Measurements from ENCODE around the gene ARHGEF2.

The ARHGEF2 gene

DNA sequence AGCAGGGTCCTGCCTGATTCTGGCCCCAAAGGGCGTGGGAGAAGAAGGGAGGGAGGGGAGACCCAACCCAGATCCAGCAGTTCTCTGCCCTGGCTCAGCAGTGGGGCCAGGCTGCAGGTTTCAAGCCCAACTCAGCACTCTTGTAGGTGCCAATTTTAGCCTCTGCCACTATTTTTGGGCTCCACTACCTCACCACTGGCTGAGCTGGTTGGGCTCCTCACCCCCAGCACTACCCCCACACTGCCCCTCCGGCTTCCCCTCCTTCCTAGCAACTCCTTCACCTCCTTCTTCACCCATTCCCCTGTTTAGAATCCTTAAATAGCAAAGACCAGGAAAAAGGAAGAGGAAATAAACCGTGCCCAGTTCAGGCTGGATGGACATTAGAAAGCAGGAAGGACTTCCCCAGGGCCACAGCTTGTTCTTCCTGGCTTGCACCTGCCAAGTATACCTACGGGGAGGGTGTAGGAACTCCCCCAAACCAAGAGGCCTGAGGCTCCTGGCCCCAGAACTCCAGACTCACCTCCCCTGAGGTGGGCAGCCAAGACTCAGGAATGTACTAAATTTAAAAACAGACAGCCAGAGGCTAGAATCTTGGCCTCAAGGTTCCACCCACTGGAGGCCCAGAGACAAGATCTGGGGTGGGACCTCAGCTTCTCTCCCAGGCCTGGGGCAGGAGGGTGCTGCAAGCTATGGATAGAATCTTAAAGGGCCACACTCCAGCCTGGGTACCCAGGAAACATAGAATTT lies 1.4 kb upstream of the ARHGEF2 start:
- Mint-ChIP-seq H3K36me3 (no peaks in the 10 kb centered on the region), H3K9me3 (ENCODE audit: low read depth) (no peaks in the 10 kb centered on the region), H3K27me3 (no peaks in the 10 kb centered on the region), H3K27ac (peak overlapping the region; percentile 95), H3K4me3 (peak overlapping the region; percentile 90), H3K4me1 (ENCODE audit: low read depth) (peaks cover 60% of the 10 kb centered on the region)

DNA sequence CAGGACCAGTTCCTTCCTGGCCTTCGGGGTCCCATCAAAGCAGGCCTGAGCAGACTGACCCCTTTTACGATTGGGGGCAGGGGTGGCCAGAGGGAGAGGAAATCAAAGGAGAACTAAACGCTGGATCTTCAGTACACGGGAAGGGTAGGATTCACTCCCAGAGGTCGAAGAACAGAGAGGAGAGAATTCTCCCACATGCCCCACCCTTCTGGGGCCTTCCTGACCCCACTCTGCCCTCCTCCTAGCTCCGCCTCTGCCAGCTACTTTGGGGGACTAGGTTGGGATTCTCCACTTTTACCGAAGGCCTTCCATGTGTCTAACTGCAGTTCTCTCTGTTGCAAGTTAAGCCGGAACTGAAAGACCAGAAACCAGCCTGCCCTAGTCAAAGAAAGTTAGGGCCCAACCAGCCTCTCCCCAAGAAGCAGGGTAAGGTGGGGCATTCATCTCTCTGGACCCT lies 654 bp upstream of the ARHGEF2 start:
- Mint-ChIP-seq H3K27ac (peak overlapping the region; percentile 95), H3K4me3 (peak overlapping the region; percentile 90), H3K27me3 (no peaks in the 10 kb centered on the region), H3K9me3 (ENCODE audit: low read depth) (no peaks in the 10 kb centered on the region), H3K36me3 (no peaks in the 10 kb centered on the region), H3K4me1 (ENCODE audit: low read depth) (peaks cover 66% of the 10 kb centered on the region)

- peaks cover 70% of the 10 kb centered on the region for H3K4me1 Mint-ChIP-seq (ENCODE audit: low read depth)
- H3K27ac Mint-ChIP-seq = peak overlapping the region; percentile 95
- H3K4me3 Mint-ChIP-seq = peak overlapping the region; percentile 90
- H3K36me3 Mint-ChIP-seq = no peaks in the 10 kb centered on the region
- H3K27me3 Mint-ChIP-seq = no peaks in the 10 kb centered on the region
- H3K9me3 Mint-ChIP-seq (ENCODE audit: low read depth) = no peaks in the 10 kb centered on the region
Observed at GRCh38 chr1:155977690-155978324, 540 bp downstream of the ARHGEF2 start.

- Mint-ChIP-seq H3K9me3 (ENCODE audit: low read depth) (no peaks in the 10 kb centered on the region), H3K4me3 (peak overlapping the region; percentile 90), H3K27ac (peak overlapping the region; percentile 95), H3K4me1 (ENCODE audit: low read depth) (peaks cover 72% of the 10 kb centered on the region), H3K27me3 (no peaks in the 10 kb centered on the region), H3K36me3 (no peaks in the 10 kb centered on the region)
Observed at GRCh38 chr1:155976913-155977689, 1.2 kb downstream of the ARHGEF2 start.

DNA sequence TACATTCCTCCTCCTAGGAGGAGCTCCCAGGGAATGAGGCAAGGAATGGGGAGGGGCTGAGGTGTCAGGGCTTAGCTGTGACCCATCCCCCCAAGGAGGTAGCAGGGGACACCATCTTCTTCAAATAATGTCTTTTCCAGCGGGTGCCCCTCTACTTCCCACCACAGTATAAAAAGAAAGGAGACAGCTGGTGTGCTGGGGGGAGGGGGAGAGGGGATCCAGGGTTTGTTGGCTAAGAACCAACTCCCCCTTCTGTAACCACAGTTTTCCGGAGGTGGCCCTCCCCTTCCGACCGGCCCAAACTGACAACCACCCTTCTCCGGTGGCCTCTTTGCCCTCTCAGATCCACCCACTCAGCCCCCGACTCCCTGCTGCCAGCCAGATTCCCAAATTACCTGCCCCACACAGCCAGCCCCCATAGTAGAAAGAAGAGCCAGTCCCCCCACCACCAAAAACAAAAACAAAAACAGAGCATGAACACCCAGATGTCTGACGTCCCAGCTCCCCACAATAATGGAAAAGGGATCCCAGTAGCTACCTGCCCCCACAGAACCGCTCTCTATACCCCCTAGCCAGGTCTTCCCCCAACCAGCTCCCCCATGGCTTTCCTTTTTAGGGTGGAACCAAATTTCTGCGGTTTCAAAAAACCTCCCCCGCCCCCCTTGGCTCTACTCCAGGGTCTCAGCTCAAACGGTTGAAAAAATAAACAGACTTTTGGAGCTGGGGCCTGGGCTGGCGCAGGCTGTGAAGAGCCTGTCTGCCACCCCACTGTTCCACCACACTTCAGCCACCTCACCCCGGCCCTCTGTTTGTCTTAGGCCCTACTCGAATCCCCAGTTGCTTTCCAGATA lies 2.1 kb downstream of the ARHGEF2 start:
- no peaks in the 10 kb centered on the region for H3K27me3 Mint-ChIP-seq
- peak overlapping the region; percentile 90 for H3K4me3 Mint-ChIP-seq
- H3K4me1 Mint-ChIP-seq (ENCODE audit: low read depth) = peaks cover 70% of the 10 kb centered on the region
- H3K36me3 Mint-ChIP-seq = no peaks in the 10 kb centered on the region
- peak overlapping the region; percentile 95 for H3K27ac Mint-ChIP-seq
- no peaks in the 10 kb centered on the region for H3K9me3 Mint-ChIP-seq (ENCODE audit: low read depth)

- H3K4me1 Mint-ChIP-seq (ENCODE audit: low read depth) = peaks cover 70% of the 10 kb centered on the region
- H3K27ac Mint-ChIP-seq = peak overlapping the region; percentile 95
- no peaks in the 10 kb centered on the region for H3K9me3 Mint-ChIP-seq (ENCODE audit: low read depth)
- no peaks in the 10 kb centered on the region for H3K36me3 Mint-ChIP-seq
- no peaks in the 10 kb centered on the region for H3K27me3 Mint-ChIP-seq
- H3K4me3 Mint-ChIP-seq = peak overlapping the region; percentile 90
Observed at GRCh38 chr1:155975375-155976061, 2.8 kb downstream of the ARHGEF2 start.

- no peaks in the 10 kb centered on the region for H3K9me3 Mint-ChIP-seq (ENCODE audit: low read depth)
- H3K4me1 Mint-ChIP-seq (ENCODE audit: low read depth) = peaks cover 70% of the 10 kb centered on the region
- peak overlapping the region; percentile 95 for H3K27ac Mint-ChIP-seq
- no peaks in the 10 kb centered on the region for H3K27me3 Mint-ChIP-seq
- H3K36me3 Mint-ChIP-seq = no peaks in the 10 kb centered on the region
- H3K4me3 Mint-ChIP-seq = peak overlapping the region; percentile 90
Observed at GRCh38 chr1:155974208-155975115, 3.9 kb downstream of the ARHGEF2 start.

DNA sequence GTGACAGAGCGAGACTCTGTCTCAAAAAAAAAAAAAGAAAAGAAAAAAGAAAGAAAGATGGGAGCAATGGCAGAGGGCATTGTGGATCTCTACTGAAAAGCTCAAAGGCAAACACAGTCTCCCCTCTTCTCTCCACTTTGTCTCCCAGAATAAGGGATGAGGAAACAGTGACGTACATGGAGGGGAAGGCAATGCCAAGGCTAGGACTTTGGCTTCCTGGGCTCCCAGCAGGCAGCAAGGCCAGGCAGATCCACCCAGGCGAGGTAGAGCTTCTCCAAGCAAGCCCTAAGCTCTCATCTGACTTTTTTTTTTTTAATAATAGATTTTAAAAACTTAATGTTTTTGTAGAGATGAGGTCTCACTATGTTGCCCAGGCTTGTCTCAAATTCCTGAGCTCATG lies 4.6 kb downstream of the ARHGEF2 start:
- no peaks in the 10 kb centered on the region for H3K9me3 Mint-ChIP-seq (ENCODE audit: low read depth)
- peak overlapping the region; percentile 47 for H3K4me3 Mint-ChIP-seq
- H3K4me1 Mint-ChIP-seq (ENCODE audit: low read depth) = peaks cover 73% of the 10 kb centered on the region
- H3K27me3 Mint-ChIP-seq = no peaks in the 10 kb centered on the region
- peak overlapping the region; percentile 91 for H3K27ac Mint-ChIP-seq
- H3K36me3 Mint-ChIP-seq = no peaks in the 10 kb centered on the region

DNA sequence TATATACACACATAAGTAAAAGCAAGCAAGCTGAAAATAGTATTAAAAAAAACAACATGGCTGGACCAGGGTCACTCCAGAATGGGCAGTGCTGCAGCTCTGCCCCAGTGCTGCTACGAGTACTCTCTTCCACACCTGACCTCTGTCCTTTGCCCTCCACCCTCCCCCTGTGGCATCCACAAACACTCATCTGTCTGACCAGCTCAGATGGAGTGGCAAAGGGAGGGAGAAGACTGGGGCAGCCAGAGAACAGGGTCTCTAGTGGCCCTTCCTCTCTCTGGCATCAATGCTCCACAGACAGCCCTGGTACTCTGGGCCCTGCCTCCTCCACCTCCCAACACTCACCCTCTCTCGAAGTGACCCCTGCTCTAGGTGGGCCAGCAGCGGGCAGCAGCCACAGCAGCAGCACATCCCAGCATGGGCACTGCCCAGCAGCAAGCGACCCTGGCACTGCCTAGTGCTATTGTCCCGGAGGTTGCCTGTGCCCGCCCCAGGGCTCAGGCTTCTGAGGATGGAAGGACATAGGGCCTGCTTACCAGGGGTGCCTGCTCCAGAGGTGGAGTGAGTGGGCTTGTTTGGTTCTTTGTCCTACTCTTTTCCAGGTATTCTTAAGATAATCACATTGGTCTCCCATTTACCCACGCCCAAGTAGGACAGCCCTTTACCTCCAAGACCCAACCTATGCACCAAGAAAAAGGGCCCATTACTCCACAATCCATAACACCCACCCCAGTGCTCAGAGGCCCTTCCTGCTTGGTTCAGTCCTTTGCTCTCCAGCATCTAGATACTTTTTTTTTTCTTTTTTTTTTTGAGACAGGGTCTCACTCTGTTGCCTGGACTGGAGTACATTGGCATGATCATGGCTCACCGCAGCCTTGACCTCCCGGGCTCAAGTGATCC lies 6.2 kb downstream of the ARHGEF2 start:
- peak overlapping the region; percentile 91 for H3K27ac Mint-ChIP-seq
- no peaks in the 10 kb centered on the region for H3K27me3 Mint-ChIP-seq
- peaks cover 86% of the 10 kb centered on the region for H3K4me1 Mint-ChIP-seq (ENCODE audit: low read depth)
- H3K9me3 Mint-ChIP-seq (ENCODE audit: low read depth) = no peaks in the 10 kb centered on the region
- H3K36me3 Mint-ChIP-seq = no peaks in the 10 kb centered on the region
- H3K4me3 Mint-ChIP-seq = peak overlapping the region; percentile 79

- Mint-ChIP-seq H3K4me1 (ENCODE audit: low read depth) (peaks cover 95% of the 10 kb centered on the region), H3K36me3 (no peaks in the 10 kb centered on the region), H3K9me3 (ENCODE audit: low read depth) (no peaks in the 10 kb centered on the region), H3K27me3 (no peaks in the 10 kb centered on the region), H3K4me3 (peak overlapping the region; percentile 54), H3K27ac (peak overlapping the region; percentile 81)
Observed at GRCh38 chr1:155970531-155971167, 7.7 kb downstream of the ARHGEF2 start.

GRCh38 chr1:155969377-155969791 lies 9.0 kb downstream of the ARHGEF2 start:
- H3K4me1 Mint-ChIP-seq (ENCODE audit: low read depth) = peaks cover 82% of the 10 kb centered on the region
- no peaks in the 10 kb centered on the region for H3K36me3 Mint-ChIP-seq

GRCh38 chr1:155968670-155969069 lies 9.7 kb downstream of the ARHGEF2 start:
- Mint-ChIP-seq H3K9me3 (ENCODE audit: low read depth) (no peaks in the 10 kb centered on the region), H3K4me3 (peak overlapping the region; percentile 67), H3K27me3 (no peaks in the 10 kb centered on the region), H3K4me1 (ENCODE audit: low read depth) (peaks cover 75% of the 10 kb centered on the region), H3K36me3 (no peaks in the 10 kb centered on the region), H3K27ac (peak overlapping the region; percentile 81)

More at GRCh38 chr1:155969377-155969791, 9.0 kb downstream of the ARHGEF2 start:
- no peaks in the 10 kb centered on the region for H3K9me3 Mint-ChIP-seq (ENCODE audit: low read depth)
- peak overlapping the region; percentile 81 for H3K27ac Mint-ChIP-seq
- no peaks in the 10 kb centered on the region for H3K27me3 Mint-ChIP-seq
- peak overlapping the region; percentile 58 for H3K4me3 Mint-ChIP-seq
